ENCODE measurements around the gene PPP1R3G.

DNA sequence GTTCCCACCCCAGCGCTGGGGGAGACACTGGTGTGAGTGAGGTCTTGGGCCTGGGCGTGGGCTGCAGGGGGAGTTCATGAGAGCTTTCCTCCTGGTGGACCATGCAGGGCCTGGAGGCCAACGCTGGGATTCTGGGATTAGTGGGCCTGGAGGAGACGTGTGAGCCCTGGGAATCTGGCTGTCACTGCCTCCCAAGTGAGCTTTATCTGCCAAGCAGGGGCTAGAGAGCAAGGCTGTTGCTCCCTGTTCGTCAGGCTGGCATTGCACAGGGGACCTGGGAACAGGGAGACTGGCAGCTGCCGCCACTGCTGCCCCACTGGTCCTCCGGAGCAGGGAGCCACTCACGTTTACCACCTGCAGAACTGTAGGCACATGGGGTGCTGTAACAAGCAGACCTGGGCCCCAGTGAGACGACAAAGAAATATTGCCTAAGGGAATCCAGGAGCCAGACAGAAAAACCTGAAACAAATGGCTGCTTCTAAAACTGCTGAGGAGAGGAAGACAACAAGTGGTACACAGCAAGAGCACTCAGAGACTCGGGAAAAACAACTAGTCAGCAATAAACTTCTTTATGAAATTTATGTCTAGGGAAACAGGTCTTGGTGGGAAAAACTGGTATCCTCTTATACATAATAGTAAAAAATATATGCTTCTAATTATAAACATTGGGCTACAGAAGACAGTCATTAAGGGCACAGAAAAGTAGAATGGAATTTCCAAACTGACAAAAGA lies 45.2 kb downstream of the PPP1R3G start:
- TF ChIP-seq, protein P1, sequence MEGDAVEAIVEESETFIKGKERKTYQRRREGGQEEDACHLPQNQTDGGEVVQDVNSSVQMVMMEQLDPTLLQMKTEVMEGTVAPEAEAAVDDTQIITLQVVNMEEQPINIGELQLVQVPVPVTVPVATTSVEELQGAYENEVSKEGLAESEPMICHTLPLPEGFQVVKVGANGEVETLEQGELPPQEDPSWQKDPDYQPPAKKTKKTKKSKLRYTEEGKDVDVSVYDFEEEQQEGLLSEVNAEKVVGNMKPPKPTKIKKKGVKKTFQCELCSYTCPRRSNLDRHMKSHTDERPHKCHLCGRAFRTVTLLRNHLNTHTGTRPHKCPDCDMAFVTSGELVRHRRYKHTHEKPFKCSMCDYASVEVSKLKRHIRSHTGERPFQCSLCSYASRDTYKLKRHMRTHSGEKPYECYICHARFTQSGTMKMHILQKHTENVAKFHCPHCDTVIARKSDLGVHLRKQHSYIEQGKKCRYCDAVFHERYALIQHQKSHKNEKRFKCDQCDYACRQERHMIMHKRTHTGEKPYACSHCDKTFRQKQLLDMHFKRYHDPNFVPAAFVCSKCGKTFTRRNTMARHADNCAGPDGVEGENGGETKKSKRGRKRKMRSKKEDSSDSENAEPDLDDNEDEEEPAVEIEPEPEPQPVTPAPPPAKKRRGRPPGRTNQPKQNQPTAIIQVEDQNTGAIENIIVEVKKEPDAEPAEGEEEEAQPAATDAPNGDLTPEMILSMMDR (conservative IDR thresholded peaks at IDR 0.05 in 1 of 2, IDR thresholded peaks at IDR 0.05 in 1 of 2; ENCODE audit: extremely low read depth in 1 of 2, insufficient read depth in 1 of 2, low read depth in 1 of 2, low read length in 2 of 2) = no peak
- no peak for TF ChIP-seq EZH2 (IDR thresholded peaks at IDR 0.05; ENCODE audit: borderline replicate concordance, low read length)
